ENCODE data around the gene RAB1A. TPM values are rescaled to one million over a fixed set of nuclear protein-coding genes. Genes with fewer than 3 reads are reported as not detected.

Gene RAB1A
- total RNA-seq, 1 donor from 2014 or later = 46.4 TPM

- ChIA-PET CTCF (interaction anchor here (1.0 kb wide), 1 partner anchor 9 kb away, joined by 5 read pairs; no protein-coding TSS in a partner anchor), POLR2A (no interaction called here)
- H3K27me3 Mint-ChIP-seq = no peaks in the 10 kb centered on the region
- H3K4me3 Mint-ChIP-seq = no peak overlapping the region
- H3K36me3 Mint-ChIP-seq (ENCODE audit: low read depth) = peaks cover 42% of the 10 kb centered on the region
- peaks cover 54% of the 10 kb centered on the region for H3K4me1 Mint-ChIP-seq
- TF ChIP-seq, protein P1, sequence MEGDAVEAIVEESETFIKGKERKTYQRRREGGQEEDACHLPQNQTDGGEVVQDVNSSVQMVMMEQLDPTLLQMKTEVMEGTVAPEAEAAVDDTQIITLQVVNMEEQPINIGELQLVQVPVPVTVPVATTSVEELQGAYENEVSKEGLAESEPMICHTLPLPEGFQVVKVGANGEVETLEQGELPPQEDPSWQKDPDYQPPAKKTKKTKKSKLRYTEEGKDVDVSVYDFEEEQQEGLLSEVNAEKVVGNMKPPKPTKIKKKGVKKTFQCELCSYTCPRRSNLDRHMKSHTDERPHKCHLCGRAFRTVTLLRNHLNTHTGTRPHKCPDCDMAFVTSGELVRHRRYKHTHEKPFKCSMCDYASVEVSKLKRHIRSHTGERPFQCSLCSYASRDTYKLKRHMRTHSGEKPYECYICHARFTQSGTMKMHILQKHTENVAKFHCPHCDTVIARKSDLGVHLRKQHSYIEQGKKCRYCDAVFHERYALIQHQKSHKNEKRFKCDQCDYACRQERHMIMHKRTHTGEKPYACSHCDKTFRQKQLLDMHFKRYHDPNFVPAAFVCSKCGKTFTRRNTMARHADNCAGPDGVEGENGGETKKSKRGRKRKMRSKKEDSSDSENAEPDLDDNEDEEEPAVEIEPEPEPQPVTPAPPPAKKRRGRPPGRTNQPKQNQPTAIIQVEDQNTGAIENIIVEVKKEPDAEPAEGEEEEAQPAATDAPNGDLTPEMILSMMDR (IDR thresholded peaks at IDR 0.05) = no peak
- ATAC-seq (ENCODE audit: low read depth) (no peak), DNase-seq (no peak)
- H3K9me3 Mint-ChIP-seq = no peaks in the 10 kb centered on the region
- intact Hi-C loops (cut with micrococcal nuclease) = loop anchor here (10.0 kb wide), 1 partner anchor 1466 kb away; the partner anchor contains the start of genes MDH1 and WDPCP
- H3K27ac Mint-ChIP-seq = no peak overlapping the region
These were observed 79.0 kb downstream of the RAB1A start for GRCh38 chr2:65050931-65051330.

GRCh38 chr2:65049010-65049639 is 80.8 kb downstream of the RAB1A start:
- no peak for ATAC-seq (ENCODE audit: low read depth)
- H3K27ac Mint-ChIP-seq = no peak overlapping the region

DNA sequence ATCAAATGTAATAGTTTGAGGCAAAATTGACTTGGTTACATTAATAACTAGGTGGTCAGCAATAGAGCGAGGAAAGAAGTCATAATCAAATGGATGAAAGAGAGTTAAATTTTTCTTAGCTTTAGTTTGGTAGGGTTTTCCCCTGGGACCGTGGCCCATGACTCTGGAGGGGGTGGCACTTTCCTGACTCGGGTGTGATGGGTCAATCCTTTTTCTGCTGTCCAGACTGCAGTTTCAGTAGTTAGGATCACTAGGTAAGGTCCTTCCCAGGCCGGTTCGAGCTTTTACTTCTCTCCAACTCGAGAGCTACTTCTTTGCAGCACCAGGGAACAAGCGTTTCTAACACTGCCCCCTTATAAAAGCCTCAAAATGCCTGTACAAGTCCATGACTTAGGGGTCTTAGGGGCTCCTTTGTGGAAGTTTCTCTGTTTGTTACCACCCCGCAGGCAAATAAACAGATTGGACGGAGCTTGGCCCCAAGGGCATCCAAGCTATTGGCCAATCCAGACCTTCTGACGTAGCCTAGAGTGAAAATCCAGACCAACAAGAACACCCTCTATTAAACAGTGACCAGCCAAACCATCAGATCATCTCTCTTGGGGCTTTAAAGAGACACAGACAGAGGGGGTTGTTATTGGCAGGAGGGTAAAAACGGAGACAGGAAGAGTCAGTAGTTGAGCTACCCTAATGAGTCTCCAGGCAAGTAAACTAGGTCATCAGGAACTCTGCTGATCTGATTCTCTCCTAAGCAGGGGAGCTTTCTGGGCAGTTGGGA is 83.1 kb downstream of the RAB1A start:
- Mint-ChIP-seq H3K9me3 (peaks cover 11% of the 10 kb centered on the region), H3K4me1 (peaks cover 17% of the 10 kb centered on the region), H3K27ac (no peak overlapping the region), H3K27me3 (no peaks in the 10 kb centered on the region), H3K36me3 (ENCODE audit: low read depth) (peaks cover 69% of the 10 kb centered on the region), H3K4me3 (no peak overlapping the region)
- ChIA-PET POLR2A (interaction anchor here (0.6 to 0.8 kb wide), 2 partner anchors 9 to 65 kb away, joined by 5 read pairs; partner anchors contain the start of gene CEP68), CTCF (interaction anchor here (0.8 to 0.9 kb wide), 2 partner anchors 9 to 129 kb away, joined by 3 to 5 read pairs; partner anchors contain the start of gene CEP68)
- no peak for DNase-seq
- intact Hi-C loops (cut with micrococcal nuclease) = no loop called here
- ATAC-seq (ENCODE audit: low read depth) = no peak
- TF ChIP-seq, protein P1 (IDR thresholded peaks at IDR 0.05) = no peak

More at GRCh38 chr2:65049010-65049639, 80.8 kb downstream of the RAB1A start:
- intact Hi-C loops (cut with micrococcal nuclease) = loop anchor here (2.0 kb wide), 1 partner anchor 16 kb away; no protein-coding TSS in a partner anchor
- Mint-ChIP-seq H3K36me3 (ENCODE audit: low read depth) (peaks cover 56% of the 10 kb centered on the region), H3K4me1 (peaks cover 40% of the 10 kb centered on the region), H3K4me3 (no peak overlapping the region), H3K9me3 (peaks cover 8% of the 10 kb centered on the region), H3K27me3 (no peaks in the 10 kb centered on the region)
- ChIA-PET POLR2A (interaction anchor here (0.6 to 1.0 kb wide), 3 partner anchors 14 to 178 kb away, joined by 3 to 5 read pairs (median 4); partner anchors contain the start of gene ACTR2), CTCF (interaction anchor here (1.3 kb wide), 1 partner anchor 16 kb away, joined by 3 read pairs; no protein-coding TSS in a partner anchor)
- TF ChIP-seq, protein P1 (IDR thresholded peaks at IDR 0.05) = no peak
- no peak for DNase-seq

GRCh38 chr2:65045651-65046050 is 84.3 kb downstream of the RAB1A start:
- peaks cover 8% of the 10 kb centered on the region for H3K4me1 Mint-ChIP-seq
- no peak for ATAC-seq (ENCODE audit: low read depth)
- no peak overlapping the region for H3K27ac Mint-ChIP-seq
- peaks cover 60% of the 10 kb centered on the region for H3K36me3 Mint-ChIP-seq (ENCODE audit: low read depth)
- H3K4me3 Mint-ChIP-seq = no peak overlapping the region
- no peaks in the 10 kb centered on the region for H3K27me3 Mint-ChIP-seq
- no peak for DNase-seq
- CTCF ChIA-PET = interaction anchor here (0.9 kb wide), 1 partner anchor 10 kb away, joined by 5 read pairs; the partner anchor contains the start of gene CEP68
- H3K9me3 Mint-ChIP-seq = peaks cover 11% of the 10 kb centered on the region
- intact Hi-C loops (cut with micrococcal nuclease) = no loop called here
- POLR2A ChIA-PET = interaction anchor here (0.7 kb wide), 1 partner anchor 163 kb away, joined by 4 read pairs; no protein-coding TSS in a partner anchor
- TF ChIP-seq, protein P1 (IDR thresholded peaks at IDR 0.05) = no peak
